Activated gamma-delta T cell treated with anti-CD3 and anti-CD28 coated beads, Interleukin-2, amount 50 U/mL, for 16 hours (primary cell): Measurements from ENCODE around the gene ANTXR1.
"Not testable (repeated sequence)": the region's sequence is repeated elsewhere in the genome, so short reads cannot be mapped to it uniquely, and the experiment has no call there.

ENCODE experiments used
- DNase-seq: peaks from one replicate; pipeline ENCODE4 v3.0.0-alpha.2; 2020; ENCODE audit warnings: low read depth

The ANTXR1 gene

GRCh38 chr2:69166812-69167468 lies 154.0 kb downstream of the ANTXR1 start:
- DNase-seq: no peak

DNA sequence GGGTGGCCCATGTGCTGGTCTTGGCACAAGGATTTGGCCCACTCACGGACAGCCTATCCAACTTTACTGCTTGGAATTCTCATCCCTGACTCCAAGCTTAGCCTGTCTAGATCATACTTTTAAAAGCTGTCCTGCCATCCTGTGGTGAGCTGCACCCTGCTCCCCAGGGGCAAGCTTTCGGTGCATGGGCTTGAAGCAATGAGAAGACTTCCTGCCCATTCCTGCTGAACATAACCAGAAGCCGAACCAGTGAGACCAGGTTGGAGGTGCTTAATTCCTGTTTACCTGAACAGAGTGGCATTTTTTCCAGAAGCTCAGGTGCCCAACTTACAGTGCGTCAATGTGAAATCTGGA lies 154.5 kb downstream of the ANTXR1 start:
- DNase-seq: no peak

GRCh38 chr2:69168144-69168813 lies 155.3 kb downstream of the ANTXR1 start:
- DNase-seq: no peak

DNA sequence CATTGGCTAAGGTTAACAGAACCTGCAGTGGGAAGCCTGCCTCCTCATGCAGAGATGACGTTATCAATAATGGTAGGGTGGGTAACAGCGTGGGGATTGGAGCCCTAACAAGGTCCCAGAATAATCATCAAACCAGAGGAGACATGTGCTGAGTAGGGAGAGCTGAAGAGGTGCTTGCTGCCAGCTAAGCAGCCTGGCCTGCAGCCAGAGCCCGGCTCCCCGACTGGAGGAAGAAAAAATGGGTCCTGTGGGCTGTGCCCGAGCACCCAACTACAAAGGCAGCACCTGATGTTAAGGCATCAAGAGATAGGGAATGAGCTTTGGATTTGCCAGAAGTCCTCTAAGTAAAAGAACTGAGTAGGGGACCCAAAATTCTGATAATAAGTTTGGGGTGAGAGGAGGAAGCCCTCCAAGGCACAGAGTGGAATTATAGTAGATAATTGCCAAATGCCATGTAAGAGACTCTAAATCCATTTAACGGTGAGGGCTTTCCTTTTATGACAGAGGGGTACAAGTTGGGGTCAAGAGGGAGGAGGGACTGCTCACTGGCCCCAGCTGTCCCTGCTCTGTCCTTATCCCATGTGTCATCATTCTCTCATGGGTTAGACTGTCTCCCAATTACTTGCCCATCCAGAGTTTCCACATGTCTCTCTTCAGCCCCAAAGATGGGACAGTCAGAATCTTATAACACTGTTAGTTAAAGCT lies 156.1 kb downstream of the ANTXR1 start:
- no peak for DNase-seq

- DNase-seq: no peak
These were observed 156.8 kb downstream of the ANTXR1 start for GRCh38 chr2:69169655-69170389.

- no peak for DNase-seq
These were observed 157.7 kb downstream of the ANTXR1 start for GRCh38 chr2:69170661-69171060.

GRCh38 chr2:69171116-69171896 lies 158.3 kb downstream of the ANTXR1 start:
- DNase-seq: no peak

GRCh38 chr2:69171897-69172525 lies 159.0 kb downstream of the ANTXR1 start:
- DNase-seq: no peak

GRCh38 chr2:69173706-69174105 lies 160.7 kb downstream of the ANTXR1 start:
- DNase-seq: no peak

DNA sequence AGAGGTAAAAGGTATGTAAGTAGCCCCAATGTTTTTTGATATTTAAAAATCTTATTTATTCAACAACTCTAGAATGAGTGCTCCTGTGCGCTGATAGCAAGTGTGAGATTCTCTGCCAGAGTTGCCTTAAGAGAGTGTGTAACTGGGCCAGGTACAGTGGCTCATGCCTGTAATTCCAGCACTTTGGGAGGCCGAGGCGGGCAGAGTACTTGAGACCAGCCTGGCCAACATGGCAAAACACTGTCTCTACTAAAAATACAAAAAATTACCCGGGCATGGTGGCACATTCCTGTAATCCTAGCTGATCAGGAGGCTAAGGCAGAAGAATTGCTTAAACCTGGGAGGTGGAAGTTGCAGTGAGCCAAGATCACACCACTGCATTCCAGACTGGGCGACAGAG lies 161.2 kb downstream of the ANTXR1 start:
- not testable (repeated sequence) for DNase-seq

DNA sequence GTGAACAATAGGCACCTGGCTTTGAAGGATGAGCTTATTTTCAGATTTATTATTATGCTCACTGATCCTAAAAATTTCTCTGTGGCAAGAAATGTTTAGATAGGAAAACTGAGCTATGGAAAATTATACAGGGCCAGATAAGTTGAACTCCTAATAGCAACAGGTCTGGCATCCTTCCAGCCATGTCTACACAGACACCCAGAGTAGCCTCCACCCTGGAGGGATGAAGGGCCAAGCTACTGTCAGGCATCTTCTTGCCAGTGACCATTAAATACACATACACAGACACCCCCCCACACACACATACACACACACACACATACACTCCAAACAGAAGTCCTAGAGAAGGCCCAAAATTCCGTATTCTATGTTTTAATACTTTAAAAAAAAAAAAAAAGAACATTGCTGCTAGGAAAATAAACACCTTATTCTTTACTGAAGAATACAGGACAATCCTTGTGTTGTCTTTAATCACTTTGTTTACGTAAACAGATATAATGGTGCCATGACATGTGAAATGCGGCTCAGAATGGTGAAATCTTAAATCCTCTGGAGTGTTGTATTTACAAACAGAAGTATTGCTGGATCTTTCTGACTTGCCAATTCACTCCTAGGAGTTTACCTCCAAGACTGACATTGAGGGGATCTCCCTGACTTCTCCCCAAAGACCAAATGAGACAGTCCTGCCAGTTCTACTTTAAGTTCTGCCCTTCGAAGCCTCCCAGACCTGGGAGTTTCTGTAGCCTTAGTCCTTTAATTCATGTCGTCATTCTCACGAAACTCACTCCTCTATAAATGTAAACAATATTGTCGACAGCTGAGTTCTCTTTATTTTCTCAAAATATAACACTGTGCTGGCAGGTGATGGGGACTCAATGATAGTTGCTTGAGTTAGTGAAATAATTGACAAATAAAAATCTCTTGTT lies 163.1 kb downstream of the ANTXR1 start:
- DNase-seq: no peak

- DNase-seq: no peak
These were observed 164.2 kb downstream of the ANTXR1 start for GRCh38 chr2:69177063-69177771.

DNA sequence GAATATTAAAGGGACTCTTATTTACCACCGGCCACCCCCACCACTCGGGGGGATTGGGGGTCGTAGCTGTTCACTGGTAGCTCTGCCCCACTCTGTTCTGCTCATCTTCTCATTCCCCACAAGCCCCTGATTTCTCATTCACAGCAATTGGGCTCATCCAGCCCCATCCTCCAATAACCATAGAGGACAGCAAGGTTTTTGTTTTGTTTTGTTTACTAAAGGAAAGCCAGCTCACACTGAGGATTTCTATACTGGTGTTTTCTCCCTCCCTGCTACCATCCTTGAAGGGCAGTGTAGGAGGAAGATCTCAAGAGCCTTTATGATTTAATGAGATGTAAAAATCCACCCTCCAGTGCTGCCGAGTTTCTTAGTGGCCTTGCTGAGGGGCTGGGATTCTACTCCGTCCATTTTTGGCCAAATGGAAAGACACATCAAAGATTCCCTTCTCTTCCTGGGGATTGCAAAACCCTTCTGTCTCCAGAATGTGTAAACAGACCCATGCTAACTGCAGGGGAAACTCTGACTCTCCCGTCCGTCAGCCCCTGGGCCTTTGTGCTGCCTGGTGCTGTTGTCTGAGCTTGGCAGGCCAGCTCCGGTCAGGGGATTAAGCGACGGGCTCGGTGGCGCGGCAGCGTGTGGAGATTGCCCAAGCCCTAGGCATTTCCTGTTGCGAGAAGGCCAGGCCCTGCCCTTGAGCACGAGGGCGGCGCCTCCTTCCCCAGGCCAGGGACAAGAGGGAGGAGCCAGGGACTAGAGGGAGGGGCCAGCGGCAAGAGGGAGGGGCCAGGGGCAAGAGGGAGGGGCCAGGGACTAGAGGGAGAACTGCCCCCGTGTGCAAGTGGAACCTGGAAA lies 165.0 kb downstream of the ANTXR1 start:
- no peak for DNase-seq

- no peak for DNase-seq
These were observed 165.8 kb downstream of the ANTXR1 start for GRCh38 chr2:69178756-69179155.

GRCh38 chr2:69180227-69180626 lies 167.2 kb downstream of the ANTXR1 start:
- no peak for DNase-seq

DNA sequence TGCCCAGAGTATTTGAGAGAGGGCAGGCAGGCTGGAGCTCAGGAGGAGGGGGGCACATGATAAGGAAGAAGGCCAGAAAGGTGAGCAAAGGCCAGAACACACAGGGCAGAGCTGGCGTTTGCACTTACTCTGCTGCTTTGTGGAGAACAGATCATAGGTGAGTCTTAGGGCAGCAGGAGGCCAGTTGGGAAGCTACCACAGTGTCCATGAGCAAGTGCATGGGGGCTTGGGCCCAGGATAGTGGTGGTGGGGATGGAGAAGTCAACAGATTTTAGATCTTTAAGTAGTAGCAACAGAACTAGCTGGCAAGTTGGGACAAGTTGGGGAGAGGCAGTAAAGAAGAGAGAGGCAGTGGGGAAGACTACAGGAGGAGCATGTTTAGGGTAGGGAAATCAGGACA lies 168.0 kb downstream of the ANTXR1 start:
- DNase-seq: no peak

- no peak for DNase-seq
These were observed 168.9 kb downstream of the ANTXR1 start for GRCh38 chr2:69181806-69182427.

GRCh38 chr2:69183659-69184058 lies 170.7 kb downstream of the ANTXR1 start:
- no peak for DNase-seq
